Activated CD4-positive, alpha-beta memory T cell treated with anti-CD3 and anti-CD28 coated beads for 36 hours (primary cell): ENCODE results near the gene CD34. TPM values are rescaled to one million over a fixed set of nuclear protein-coding genes. Genes with fewer than 3 reads are reported as not detected.

Experiments
- CTCF ChIA-PET: fragments of 350-600 bp; sonication (Branson Sonifier 250); formaldehyde crosslinking; loops from one replicate; lab custom pipeline; 2021; ENCODE audit warnings: antibody characterized with exemption, inconsistent platforms; lab: Charles Lee
- POLR2A ChIA-PET: fragments of 350-600 bp; sonication (Branson Sonifier 250); formaldehyde crosslinking; loops from one replicate; lab custom pipeline; 2021; ENCODE audit warnings: antibody characterized with exemption; lab: Charles Lee
- DNase-seq: peaks from one replicate; pipeline ENCODE4 v3.0.0-alpha.2; 2020
- H3K27ac Mint-ChIP-seq: one replicate; pipeline ENCODE4 v1.8.0; 2021; ENCODE audit warnings: mixed read lengths
- H3K27me3 Mint-ChIP-seq: one replicate; pipeline ENCODE4 v1.8.0; 2021; ENCODE audit warnings: mixed read lengths
- H3K36me3 Mint-ChIP-seq: one replicate; pipeline ENCODE4 v1.8.0; 2021; ENCODE audit warnings: mixed read lengths
- H3K4me1 Mint-ChIP-seq: one replicate; pipeline ENCODE4 v1.8.0; 2021; ENCODE audit warnings: low read depth, mixed read lengths
- H3K4me3 Mint-ChIP-seq: one replicate; pipeline ENCODE4 v1.8.0; 2021; ENCODE audit warnings: mild to moderate bottlenecking, mixed read lengths
- H3K9me3 Mint-ChIP-seq: one replicate; pipeline ENCODE4 v1.8.0; 2021; ENCODE audit warnings: mixed read lengths
- intact Hi-C: fragments of 100-400 bp; cut with micrococcal nuclease; formaldehyde crosslinking; loops from one replicate; pipeline ENCODE4 v1.15.1; 2023
- total RNA-seq, 2 experiments: library from RNA; stranded (reverse); gene quantifications; one replicate each; pipeline ENCODE4 v1.2.3, GENCODE V29; 2021

CD34 gene
- total RNA-seq, 2 experiments from 2014 or later: not detected

DNA sequence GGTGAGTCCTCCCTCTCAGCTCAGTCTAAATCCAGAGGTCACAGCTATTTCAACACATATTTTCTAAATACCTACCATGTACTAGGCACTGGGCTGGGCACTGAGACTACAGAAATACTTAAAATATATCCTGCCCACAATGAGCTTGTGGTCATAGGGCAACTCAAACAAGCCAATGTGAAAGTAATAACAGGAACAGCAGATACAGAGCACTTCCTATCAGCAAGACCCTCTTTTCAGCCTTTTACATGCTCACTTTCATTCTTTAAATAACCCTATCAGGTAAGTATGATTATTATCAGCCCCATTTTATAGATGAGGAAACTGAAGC lies 71.9 kb downstream of the CD34 start:
- H3K27me3 Mint-ChIP-seq: no peaks in the 10 kb centered on the region

DNA sequence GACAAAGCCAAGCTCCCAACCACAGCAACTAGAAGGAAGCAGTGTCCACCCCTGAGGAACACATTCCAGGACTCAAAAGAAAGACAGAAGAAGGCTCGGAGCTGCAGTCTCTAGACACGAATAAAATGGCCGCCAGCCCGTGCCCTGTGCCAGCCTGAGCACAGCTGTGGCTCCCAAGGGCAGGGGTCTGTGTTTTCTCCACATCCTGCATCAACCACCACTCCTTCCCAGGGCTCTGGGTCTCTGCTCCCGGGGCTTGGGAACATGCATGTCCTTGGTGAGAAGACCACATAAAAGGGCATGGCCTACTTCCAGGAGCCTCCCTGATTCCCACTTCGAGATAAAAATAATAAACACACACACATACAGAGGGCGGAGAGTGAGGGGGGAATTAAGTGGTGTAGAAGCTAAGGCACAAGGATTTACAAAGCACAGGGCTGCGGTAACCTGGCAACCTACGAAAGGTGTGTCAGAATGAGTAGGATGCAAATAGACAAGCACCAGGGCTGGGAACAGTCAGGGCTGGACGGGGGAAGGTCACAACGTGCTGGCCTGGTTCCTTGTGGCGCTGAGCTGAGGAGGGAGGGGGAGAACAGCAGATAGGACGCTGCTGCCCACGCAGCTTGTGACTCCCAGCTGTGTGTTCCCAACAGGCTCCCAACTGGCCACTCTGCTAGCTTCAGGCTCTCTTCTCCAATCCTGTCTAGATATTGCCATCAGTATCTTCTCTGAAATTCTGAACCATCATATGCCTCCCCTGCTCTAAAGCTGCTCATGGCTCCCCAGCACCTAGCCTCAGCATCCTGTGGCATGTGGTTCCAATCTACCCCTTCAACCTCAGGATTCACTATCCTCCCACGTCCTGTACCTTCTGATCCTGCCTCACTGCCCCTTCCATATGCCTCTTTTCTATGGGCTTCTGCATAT lies 72.5 kb downstream of the CD34 start:
- POLR2A ChIA-PET: interaction anchor here (0.8 to 0.9 kb wide), 2 partner anchors 20 to 38 kb away, joined by 3 read pairs; no protein-coding TSS in a partner anchor

More for the DNA sequence above, 71.9 kb downstream of the CD34 start:
- POLR2A ChIA-PET: interaction anchor here (0.8 to 0.9 kb wide), 2 partner anchors 20 to 37 kb away, joined by 3 read pairs; no protein-coding TSS in a partner anchor
- Mint-ChIP-seq H3K4me3 (no peak overlapping the region), H3K27ac (peak overlapping the region; percentile 56), H3K4me1 (peaks cover 66% of the 10 kb centered on the region), H3K9me3 (no peaks in the 10 kb centered on the region), H3K36me3 (peaks cover 13% of the 10 kb centered on the region)
- no peak for DNase-seq
- CTCF ChIA-PET: interaction anchor here (1.1 to 6.2 kb wide), 5 partner anchors 10 to 124 kb away, joined by 3 to 43 read pairs (median 5); no protein-coding TSS in a partner anchor
- intact Hi-C loops: no loop called here

GRCh38 chr1:207837673-207838072 lies 73.3 kb downstream of the CD34 start:
- Mint-ChIP-seq H3K4me1 (peaks cover 71% of the 10 kb centered on the region), H3K4me3 (no peak overlapping the region), H3K27me3 (no peaks in the 10 kb centered on the region), H3K27ac (peak overlapping the region; percentile 46), H3K36me3 (peaks cover 11% of the 10 kb centered on the region), H3K9me3 (no peaks in the 10 kb centered on the region)
- DNase-seq: no peak
- intact Hi-C loops: no loop called here
- CTCF ChIA-PET: interaction anchor here (0.8 to 6.2 kb wide), 4 partner anchors 10 to 39 kb away, joined by 3 to 43 read pairs (median 3); no protein-coding TSS in a partner anchor
- POLR2A ChIA-PET: no interaction called here

More for the DNA sequence above, 72.5 kb downstream of the CD34 start:
- Mint-ChIP-seq H3K36me3 (peaks cover 13% of the 10 kb centered on the region), H3K9me3 (no peaks in the 10 kb centered on the region), H3K27me3 (no peaks in the 10 kb centered on the region), H3K4me3 (no peak overlapping the region), H3K4me1 (peaks cover 69% of the 10 kb centered on the region), H3K27ac (peak overlapping the region; percentile 56)
- CTCF ChIA-PET: interaction anchor here (0.8 to 6.2 kb wide), 7 partner anchors 9 to 125 kb away, joined by 3 to 43 read pairs (median 5); no protein-coding TSS in a partner anchor
- no peak for DNase-seq
- intact Hi-C loops: no loop called here

DNA sequence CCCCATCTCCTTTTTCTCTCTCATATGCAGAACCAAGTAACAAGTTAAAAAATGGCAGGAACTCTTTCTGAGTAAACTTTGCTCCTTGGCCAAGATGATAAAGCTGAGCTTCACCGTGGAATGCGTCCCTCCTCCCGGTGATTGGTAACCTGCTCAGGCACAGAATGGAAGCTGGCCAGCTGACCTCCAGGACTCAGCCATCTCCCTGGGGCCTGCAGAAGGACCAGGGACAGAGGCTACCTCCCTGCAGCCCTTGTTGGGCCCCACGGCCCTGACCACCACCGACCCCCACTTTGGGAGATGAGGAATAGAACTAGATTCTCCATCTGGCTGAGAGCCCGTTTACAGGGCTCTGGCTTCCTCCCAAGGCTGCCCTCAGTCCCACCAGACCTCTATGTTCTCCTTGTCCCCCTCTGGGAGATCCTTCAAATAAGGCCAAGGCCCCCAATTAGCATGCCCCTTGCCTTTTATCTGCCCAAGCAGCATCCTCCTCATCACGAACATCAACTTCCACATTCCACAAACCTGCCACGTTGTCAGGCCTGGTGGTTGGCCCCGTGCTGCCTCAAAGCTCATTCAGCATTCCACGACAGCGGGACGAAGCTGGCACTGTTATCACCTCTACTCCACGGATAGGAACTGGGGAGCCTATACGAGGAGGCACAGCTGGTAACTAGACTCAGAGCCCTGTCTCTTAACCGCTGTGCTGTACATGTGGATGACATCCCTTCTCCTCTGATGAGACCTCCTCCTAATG lies 74.2 kb downstream of the CD34 start:
- ChIA-PET CTCF (interaction anchor here (1.6 to 4.7 kb wide), 3 partner anchors 13 to 48 kb away, joined by 3 to 43 read pairs (median 10); no protein-coding TSS in a partner anchor), POLR2A (interaction anchor here (1.4 kb wide), 1 partner anchor 10 kb away, joined by 3 read pairs; no protein-coding TSS in a partner anchor)
- intact Hi-C loops: no loop called here
- Mint-ChIP-seq H3K4me3 (no peak overlapping the region), H3K27ac (peak overlapping the region; percentile 20), H3K27me3 (no peaks in the 10 kb centered on the region), H3K36me3 (peaks cover 11% of the 10 kb centered on the region), H3K9me3 (no peaks in the 10 kb centered on the region), H3K4me1 (peaks cover 75% of the 10 kb centered on the region)
- no peak for DNase-seq

DNA sequence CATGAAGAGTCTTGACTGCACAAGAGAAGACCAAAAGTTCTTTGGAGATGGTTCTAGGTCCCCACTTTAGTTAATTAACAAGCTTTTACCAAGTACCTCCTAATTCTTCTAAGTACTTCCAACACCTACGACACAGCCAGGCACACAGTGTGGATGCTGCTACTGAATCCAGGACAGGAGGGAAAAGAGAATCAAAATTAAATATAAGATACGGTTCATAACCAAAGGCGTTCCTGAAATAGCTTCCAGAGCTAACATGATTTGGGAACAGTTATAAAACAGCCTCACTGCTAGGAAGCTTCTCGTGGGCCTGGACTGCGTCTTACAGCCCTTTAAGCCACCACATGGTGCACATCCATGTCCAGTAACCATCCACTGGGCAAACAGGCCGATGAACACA lies 75.0 kb downstream of the CD34 start:
- H3K36me3 Mint-ChIP-seq: peaks cover 11% of the 10 kb centered on the region
- H3K27me3 Mint-ChIP-seq: no peaks in the 10 kb centered on the region
- ChIA-PET POLR2A (interaction anchor here (1.4 kb wide), 1 partner anchor 10 kb away, joined by 3 read pairs; no protein-coding TSS in a partner anchor), CTCF (interaction anchor here (0.9 to 4.7 kb wide), 4 partner anchors 13 to 49 kb away, joined by 3 to 43 read pairs (median 6); no protein-coding TSS in a partner anchor)
- peaks cover 83% of the 10 kb centered on the region for H3K4me1 Mint-ChIP-seq
- no peak for DNase-seq
- H3K27ac Mint-ChIP-seq: peak overlapping the region; percentile 19
- no peaks in the 10 kb centered on the region for H3K9me3 Mint-ChIP-seq
- intact Hi-C loops: no loop called here
- no peak overlapping the region for H3K4me3 Mint-ChIP-seq

GRCh38 chr1:207833956-207834660 lies 76.8 kb downstream of the CD34 start:
- ChIA-PET POLR2A (interaction anchor here (1.0 to 2.7 kb wide), 3 partner anchors 11 to 27 kb away, joined by 3 to 19 read pairs (median 4); no protein-coding TSS in a partner anchor), CTCF (interaction anchor here (0.7 to 9.2 kb wide), 8 partner anchors 10 to 130 kb away, joined by 3 to 136 read pairs (median 6); no protein-coding TSS in a partner anchor)
- peak overlapping the region; percentile 92 for H3K27ac Mint-ChIP-seq
- intact Hi-C loops: no loop called here
- no peaks in the 10 kb centered on the region for H3K9me3 Mint-ChIP-seq
- H3K27me3 Mint-ChIP-seq: no peaks in the 10 kb centered on the region
- H3K36me3 Mint-ChIP-seq: peaks cover 8% of the 10 kb centered on the region
- DNase-seq: no peak
- H3K4me3 Mint-ChIP-seq: no peak overlapping the region
- H3K4me1 Mint-ChIP-seq: peaks cover 93% of the 10 kb centered on the region

DNA sequence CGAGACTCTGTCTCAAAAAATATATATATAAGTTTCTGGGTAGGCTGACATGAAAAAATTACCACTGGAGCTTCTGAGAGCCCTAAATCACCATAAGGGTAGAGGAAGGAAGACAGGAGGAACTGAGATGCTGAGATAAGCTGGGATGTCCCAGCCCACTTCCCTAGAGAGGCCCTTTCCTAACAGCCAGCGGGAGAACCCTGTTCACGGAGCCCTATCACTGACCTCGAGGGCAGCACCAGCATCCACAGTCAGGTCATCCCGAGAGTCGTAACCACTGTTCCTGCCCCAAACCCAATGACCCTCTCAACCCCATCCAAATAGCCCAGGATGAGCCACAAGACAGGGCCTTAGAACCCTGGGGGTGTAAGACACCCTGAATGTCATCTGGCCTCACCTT lies 77.5 kb downstream of the CD34 start:
- H3K36me3 Mint-ChIP-seq: peaks cover 4% of the 10 kb centered on the region
- no peak overlapping the region for H3K4me3 Mint-ChIP-seq
- ChIA-PET POLR2A (interaction anchor here (1.0 to 2.7 kb wide), 3 partner anchors 10 to 28 kb away, joined by 3 to 19 read pairs (median 4); no protein-coding TSS in a partner anchor), CTCF (interaction anchor here (1.2 to 9.2 kb wide), 8 partner anchors 8 to 131 kb away, joined by 4 to 136 read pairs (median 6); no protein-coding TSS in a partner anchor)
- no peaks in the 10 kb centered on the region for H3K27me3 Mint-ChIP-seq
- peak overlapping the region; percentile 92 for H3K27ac Mint-ChIP-seq
- intact Hi-C loops: no loop called here
- no peak for DNase-seq
- H3K4me1 Mint-ChIP-seq: peaks cover 93% of the 10 kb centered on the region
- no peaks in the 10 kb centered on the region for H3K9me3 Mint-ChIP-seq

GRCh38 chr1:207832796-207833195 lies 78.1 kb downstream of the CD34 start:
- Mint-ChIP-seq H3K27ac (peak overlapping the region; percentile 92), H3K36me3 (peaks cover 4% of the 10 kb centered on the region), H3K4me3 (peak overlapping the region; percentile 59), H3K9me3 (no peaks in the 10 kb centered on the region), H3K4me1 (peaks cover 95% of the 10 kb centered on the region), H3K27me3 (no peaks in the 10 kb centered on the region)
- no peak for DNase-seq
- ChIA-PET POLR2A (interaction anchor here (0.8 to 2.7 kb wide), 5 partner anchors 10 to 36 kb away, joined by 3 to 19 read pairs (median 4); no protein-coding TSS in a partner anchor), CTCF (interaction anchor here (1.3 to 9.2 kb wide), 5 partner anchors 8 to 131 kb away, joined by 4 to 136 read pairs (median 43); no protein-coding TSS in a partner anchor)
- intact Hi-C loops: loop anchor here (1.0 kb wide), 2 partner anchors 16 to 32 kb away; no protein-coding TSS in a partner anchor

DNA sequence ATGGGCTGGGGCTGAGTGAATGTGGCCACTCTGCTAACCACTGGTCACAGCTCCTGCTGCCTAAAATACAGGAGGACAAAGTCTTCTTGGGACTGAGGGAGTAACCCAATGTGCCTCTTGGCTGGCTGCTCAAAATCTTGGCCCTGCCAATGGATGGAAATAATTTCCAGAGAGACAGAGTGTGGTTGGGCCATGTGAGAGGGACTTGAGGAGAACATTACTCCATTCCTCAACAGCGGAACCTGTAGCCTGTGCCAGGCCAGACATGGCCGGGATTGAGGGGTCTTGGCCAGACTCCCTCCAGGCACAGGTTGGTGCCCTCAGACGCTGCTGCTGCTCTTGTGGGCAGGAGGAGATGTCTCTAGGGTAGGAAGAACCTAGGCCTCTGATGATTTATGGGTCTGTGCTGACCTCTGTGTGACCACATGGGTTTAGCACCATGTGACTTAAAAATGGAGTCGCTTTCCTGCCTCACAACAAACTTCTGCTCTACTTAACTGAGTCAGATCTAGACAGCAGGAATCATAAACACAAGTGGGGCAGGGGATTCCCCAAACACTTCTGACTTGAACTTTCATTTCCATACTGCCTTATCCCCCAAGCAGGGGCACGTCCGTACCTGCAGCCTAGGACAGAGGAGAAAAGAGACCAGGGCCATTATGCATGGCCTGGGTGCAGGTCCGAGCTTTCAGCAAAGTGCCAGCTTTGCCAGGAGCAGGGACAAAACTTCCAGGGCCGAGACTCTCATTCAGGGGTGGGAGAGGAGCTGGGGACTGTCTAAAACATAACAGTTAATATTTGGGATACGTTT lies 79.2 kb downstream of the CD34 start:
- H3K4me1 Mint-ChIP-seq: peaks cover 95% of the 10 kb centered on the region
- no peaks in the 10 kb centered on the region for H3K9me3 Mint-ChIP-seq
- DNase-seq: peak; percentile 76
- H3K36me3 Mint-ChIP-seq: peaks cover 3% of the 10 kb centered on the region
- ChIA-PET POLR2A (interaction anchor here (0.8 to 2.7 kb wide), 3 partner anchors 9 to 37 kb away, joined by 4 to 19 read pairs (median 8); no protein-coding TSS in a partner anchor), CTCF (interaction anchor here (1.3 to 14.0 kb wide), 6 partner anchors 10 to 132 kb away, joined by 4 to 460 read pairs (median 66); no protein-coding TSS in a partner anchor)
- H3K27ac Mint-ChIP-seq: peak overlapping the region; percentile 92
- H3K27me3 Mint-ChIP-seq: no peaks in the 10 kb centered on the region
- intact Hi-C loops: loop anchor here (1.0 kb wide), 2 partner anchors 17 to 33 kb away; no protein-coding TSS in a partner anchor
- H3K4me3 Mint-ChIP-seq: peak overlapping the region; percentile 59
